ENCODE data around the gene CD55. TPM values are rescaled to one million over a fixed set of nuclear protein-coding genes. Genes with fewer than 3 reads are reported as not detected.

The CD55 gene
- total RNA-seq, 1 experiment from 2014 or later = 75.4 TPM

DNA sequence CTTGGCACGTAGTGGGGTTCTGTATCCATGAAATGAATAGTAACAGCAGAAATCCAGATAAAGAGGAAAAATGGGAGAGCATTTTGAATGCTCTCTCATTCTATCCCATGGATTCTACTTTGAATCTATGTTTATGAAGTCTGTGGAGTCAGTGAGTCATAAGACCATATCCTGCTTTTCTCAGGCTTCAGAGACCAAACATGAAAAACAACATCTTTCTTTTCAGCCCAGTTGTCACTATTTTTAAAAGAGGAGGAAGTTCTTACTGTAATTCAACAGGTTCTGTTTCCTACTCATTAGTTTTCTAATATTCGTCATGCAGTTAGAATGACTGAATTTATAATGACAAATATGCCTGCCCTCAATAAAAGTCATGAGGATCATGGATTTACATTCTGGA, 39.4 kb upstream of the CD55 start:
- no peak overlapping the region for H3K9ac ChIP-seq (ENCODE audit: low read length)
- TF ChIP-seq POLR2A (IDR thresholded peaks at IDR 0.05; ENCODE audit: borderline replicate concordance, extremely low read depth, insufficient read depth, insufficient read length) (no peak), CBX3 (IDR thresholded peaks at IDR 0.05; ENCODE audit: low read depth) (no peak), SP1 (IDR thresholded peaks at IDR 0.05; ENCODE audit: low read depth) (no peak), EGR1 (IDR thresholded peaks at IDR 0.05; ENCODE audit: low read depth) (no peak), FOSL1 (IDR thresholded peaks at IDR 0.05; ENCODE audit: low read depth) (no peak), YY1 (IDR thresholded peaks at IDR 0.05; ENCODE audit: extremely low read depth, insufficient replicate concordance, low read depth, low read length) (no peak), JUND (IDR thresholded peaks at IDR 0.05) (no peak), CEBPB (IDR thresholded peaks at IDR 0.05; ENCODE audit: low read depth) (no peak), EZH2 (IDR thresholded peaks at IDR 0.05) (no peak), ELF1 (IDR thresholded peaks at IDR 0.05; ENCODE audit: borderline replicate concordance, low read depth) (no peak), POLR2AphosphoS5 (IDR thresholded peaks at IDR 0.05; ENCODE audit: low read depth, low read length) (no peak), SIN3A (IDR thresholded peaks at IDR 0.05; ENCODE audit: low read depth) (no peak), EZH2phosphoT487 (IDR thresholded peaks at IDR 0.05; ENCODE audit: borderline replicate concordance) (no peak), ZFX (IDR thresholded peaks at IDR 0.05) (no peak), TCF7L2 (IDR thresholded peaks at IDR 0.05; ENCODE audit: borderline replicate concordance, extremely low read depth, insufficient read depth, insufficient read length) (no peak), SRF (IDR thresholded peaks at IDR 0.05; ENCODE audit: low read depth) (no peak)
- TF ChIP-seq, protein P1, sequence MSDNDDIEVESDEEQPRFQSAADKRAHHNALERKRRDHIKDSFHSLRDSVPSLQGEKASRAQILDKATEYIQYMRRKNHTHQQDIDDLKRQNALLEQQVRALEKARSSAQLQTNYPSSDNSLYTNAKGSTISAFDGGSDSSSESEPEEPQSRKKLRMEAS (IDR thresholded peaks at IDR 0.05) = no peak
- TF ChIP-seq, protein P2, sequence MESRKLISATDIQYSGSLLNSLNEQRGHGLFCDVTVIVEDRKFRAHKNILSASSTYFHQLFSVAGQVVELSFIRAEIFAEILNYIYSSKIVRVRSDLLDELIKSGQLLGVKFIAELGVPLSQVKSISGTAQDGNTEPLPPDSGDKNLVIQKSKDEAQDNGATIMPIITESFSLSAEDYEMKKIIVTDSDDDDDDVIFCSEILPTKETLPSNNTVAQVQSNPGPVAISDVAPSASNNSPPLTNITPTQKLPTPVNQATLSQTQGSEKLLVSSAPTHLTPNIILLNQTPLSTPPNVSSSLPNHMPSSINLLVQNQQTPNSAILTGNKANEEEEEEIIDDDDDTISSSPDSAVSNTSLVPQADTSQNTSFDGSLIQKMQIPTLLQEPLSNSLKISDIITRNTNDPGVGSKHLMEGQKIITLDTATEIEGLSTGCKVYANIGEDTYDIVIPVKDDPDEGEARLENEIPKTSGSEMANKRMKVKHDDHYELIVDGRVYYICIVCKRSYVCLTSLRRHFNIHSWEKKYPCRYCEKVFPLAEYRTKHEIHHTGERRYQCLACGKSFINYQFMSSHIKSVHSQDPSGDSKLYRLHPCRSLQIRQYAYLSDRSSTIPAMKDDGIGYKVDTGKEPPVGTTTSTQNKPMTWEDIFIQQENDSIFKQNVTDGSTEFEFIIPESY (IDR thresholded peaks at IDR 0.05; ENCODE audit: extremely low read depth, insufficient replicate concordance, low read length) = no peak
- TF ChIP-seq, protein P3, sequence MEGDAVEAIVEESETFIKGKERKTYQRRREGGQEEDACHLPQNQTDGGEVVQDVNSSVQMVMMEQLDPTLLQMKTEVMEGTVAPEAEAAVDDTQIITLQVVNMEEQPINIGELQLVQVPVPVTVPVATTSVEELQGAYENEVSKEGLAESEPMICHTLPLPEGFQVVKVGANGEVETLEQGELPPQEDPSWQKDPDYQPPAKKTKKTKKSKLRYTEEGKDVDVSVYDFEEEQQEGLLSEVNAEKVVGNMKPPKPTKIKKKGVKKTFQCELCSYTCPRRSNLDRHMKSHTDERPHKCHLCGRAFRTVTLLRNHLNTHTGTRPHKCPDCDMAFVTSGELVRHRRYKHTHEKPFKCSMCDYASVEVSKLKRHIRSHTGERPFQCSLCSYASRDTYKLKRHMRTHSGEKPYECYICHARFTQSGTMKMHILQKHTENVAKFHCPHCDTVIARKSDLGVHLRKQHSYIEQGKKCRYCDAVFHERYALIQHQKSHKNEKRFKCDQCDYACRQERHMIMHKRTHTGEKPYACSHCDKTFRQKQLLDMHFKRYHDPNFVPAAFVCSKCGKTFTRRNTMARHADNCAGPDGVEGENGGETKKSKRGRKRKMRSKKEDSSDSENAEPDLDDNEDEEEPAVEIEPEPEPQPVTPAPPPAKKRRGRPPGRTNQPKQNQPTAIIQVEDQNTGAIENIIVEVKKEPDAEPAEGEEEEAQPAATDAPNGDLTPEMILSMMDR (IDR thresholded peaks at IDR 0.05 in 2 of 3, conservative IDR thresholded peaks at IDR 0.05 in 1 of 3; ENCODE audit: borderline replicate concordance in 1 of 3, insufficient read depth in 1 of 3, low read depth in 2 of 3, low read length in 2 of 3) = no peak
- TF ChIP-seq, protein P4, sequence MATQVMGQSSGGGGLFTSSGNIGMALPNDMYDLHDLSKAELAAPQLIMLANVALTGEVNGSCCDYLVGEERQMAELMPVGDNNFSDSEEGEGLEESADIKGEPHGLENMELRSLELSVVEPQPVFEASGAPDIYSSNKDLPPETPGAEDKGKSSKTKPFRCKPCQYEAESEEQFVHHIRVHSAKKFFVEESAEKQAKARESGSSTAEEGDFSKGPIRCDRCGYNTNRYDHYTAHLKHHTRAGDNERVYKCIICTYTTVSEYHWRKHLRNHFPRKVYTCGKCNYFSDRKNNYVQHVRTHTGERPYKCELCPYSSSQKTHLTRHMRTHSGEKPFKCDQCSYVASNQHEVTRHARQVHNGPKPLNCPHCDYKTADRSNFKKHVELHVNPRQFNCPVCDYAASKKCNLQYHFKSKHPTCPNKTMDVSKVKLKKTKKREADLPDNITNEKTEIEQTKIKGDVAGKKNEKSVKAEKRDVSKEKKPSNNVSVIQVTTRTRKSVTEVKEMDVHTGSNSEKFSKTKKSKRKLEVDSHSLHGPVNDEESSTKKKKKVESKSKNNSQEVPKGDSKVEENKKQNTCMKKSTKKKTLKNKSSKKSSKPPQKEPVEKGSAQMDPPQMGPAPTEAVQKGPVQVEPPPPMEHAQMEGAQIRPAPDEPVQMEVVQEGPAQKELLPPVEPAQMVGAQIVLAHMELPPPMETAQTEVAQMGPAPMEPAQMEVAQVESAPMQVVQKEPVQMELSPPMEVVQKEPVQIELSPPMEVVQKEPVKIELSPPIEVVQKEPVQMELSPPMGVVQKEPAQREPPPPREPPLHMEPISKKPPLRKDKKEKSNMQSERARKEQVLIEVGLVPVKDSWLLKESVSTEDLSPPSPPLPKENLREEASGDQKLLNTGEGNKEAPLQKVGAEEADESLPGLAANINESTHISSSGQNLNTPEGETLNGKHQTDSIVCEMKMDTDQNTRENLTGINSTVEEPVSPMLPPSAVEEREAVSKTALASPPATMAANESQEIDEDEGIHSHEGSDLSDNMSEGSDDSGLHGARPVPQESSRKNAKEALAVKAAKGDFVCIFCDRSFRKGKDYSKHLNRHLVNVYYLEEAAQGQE (IDR thresholded peaks at IDR 0.05; ENCODE audit: low read depth) = no peak
- H3K9me2 ChIP-seq (ENCODE audit: insufficient read depth) = no peaks in the 10 kb centered on the region
- CTCF ChIA-PET = no interaction called here
- H3K9me3 ChIP-seq (ENCODE audit: control insufficient read depth in 1 of 2, insufficient read depth in 1 of 2, low read depth in 1 of 2, low read length in 2 of 2) = no peaks in the 10 kb centered on the region
- H3K4me1 ChIP-seq (ENCODE audit: control insufficient read depth in 1 of 2, insufficient read depth in 2 of 2, low read length in 2 of 2) = peaks cover 0 to 5% of the 10 kb centered on the region in 2 experiments; a peak in 1 of 4 replicates
- intact Hi-C loops (cut with micrococcal nuclease) = no loop called here
- no TSS peak for BruUV-seq (replicated peaks)
- DNase-seq (ENCODE audit: low read depth, low spot score) (no peak), ATAC-seq (no peak)
- POLR2A ChIA-PET = no interaction called here
- H3K79me2 ChIP-seq (ENCODE audit: insufficient read depth, low read length) = no peaks in the 10 kb centered on the region
- RAD21 ChIA-PET (ENCODE audit: low non-redundant PET in 1 of 2, low total read pairs in 2 of 2, uncharacterized antibody in 2 of 2, unreplicated experiment in 2 of 2) = no interaction called here
- no peak overlapping the region for H3K4me2 ChIP-seq (ENCODE audit: low read length)
- H3K27me3 ChIP-seq (ENCODE audit: insufficient read depth, low read length) = no peaks in the 10 kb centered on the region
- H3K27ac ChIP-seq (ENCODE audit: low read depth, low read length) = no peak overlapping the region
- no peak overlapping the region for H2AFZ ChIP-seq (ENCODE audit: low read depth, low read length, poor library complexity, severe bottlenecking)
- no peaks in the 10 kb centered on the region for H3K36me3 ChIP-seq (ENCODE audit: control insufficient read depth in 1 of 2, insufficient read depth in 2 of 2, low read length in 2 of 2)
- H4K20me1 ChIP-seq (ENCODE audit: insufficient read depth) = no peaks in the 10 kb centered on the region
- no peak overlapping the region for H3K4me3 ChIP-seq (replicated peaks in 1 of 2; ENCODE audit: low read depth in 1 of 2, low read length in 2 of 2)
